HepG2 (cell line): Measurements from ENCODE around the gene GMEB1. TPM values are rescaled to one million over a fixed set of nuclear protein-coding genes. Genes with fewer than 3 reads are reported as not detected.

Source experiments
- CSRNP1 ChIP-seq: sonication (generic); formaldehyde crosslinking; IDR thresholded peaks from 2 replicates; pipeline ENCODE4 v1.8.1; 2023; ENCODE audit warnings: mild to moderate bottlenecking, missing genetic modification reagents
- HIC2 ChIP-seq: sonication (generic); formaldehyde crosslinking; IDR thresholded peaks from 2 replicates; pipeline ENCODE4 v1.9.0; 2022; ENCODE audit warnings: low read depth, missing genetic modification reagents
- MBNL3 ChIP-seq: fragments of 250-450 bp; sonication (Bioruptor Pico); conservative IDR thresholded peaks from 2 replicates; pipeline ENCODE4 v1.8.0; 2022; ENCODE audit warnings: mild to moderate bottlenecking, inconsistent platforms
- TSC22D2 ChIP-seq: sonication (generic); formaldehyde crosslinking; IDR thresholded peaks from 2 replicates; pipeline ENCODE4 v1.5.1; 2020; ENCODE audit warnings: missing genetic modification reagents, mild to moderate bottlenecking, borderline replicate concordance
- ZNF407 ChIP-seq: sonication (generic); formaldehyde crosslinking; IDR thresholded peaks from one replicate; pipeline ENCODE4 v1.5.1; 2020; ENCODE audit warnings: mild to moderate bottlenecking, missing genetic modification reagents; ENCODE audit errors: not compliant biosample characterization
- ZNF687 ChIP-seq: sonication (generic); formaldehyde crosslinking; IDR thresholded peaks from 2 replicates; pipeline ENCODE4 v1.5.1; 2020; ENCODE audit warnings: mild to moderate bottlenecking, missing genetic modification reagents, moderate library complexity
- ZNF782 ChIP-seq: sonication (generic); formaldehyde crosslinking; IDR thresholded peaks from 2 replicates; pipeline ENCODE4 v1.4.0; 2020; ENCODE audit warnings: missing genetic modification reagents, mild to moderate bottlenecking, borderline replicate concordance
- ZXDC ChIP-seq: sonication (generic); formaldehyde crosslinking; IDR thresholded peaks from 2 replicates; pipeline ENCODE4 v1.5.0; 2020; ENCODE audit warnings: mild to moderate bottlenecking, missing genetic modification reagents
- polyA plus RNA-seq, 8 experiments: library from polyadenylated mRNA; depleted of rRNA in 3 of 8; stranded (reverse) in 7 of 8; unstranded in 1 of 8; fragments of >200 nt; fragmentation: Illumina TruSeq in 4 of 8; extraction: Trizol in 4 of 8; gene quantifications; 2 replicates each; pipeline versions ENCODE4 v1.2.1 to v1.2.3, GENCODE V29; 2011 to 2016; ENCODE audit warnings: low read depth in 4 of 8, missing spikeins in 1 of 8, mixed read lengths in 1 of 8; ENCODE audit not compliant: insufficient read depth in 1 of 8
- total RNA-seq, 5 experiments: library from RNA; depleted of rRNA; stranded (reverse); fragments of >200 nt; fragmentation: Illumina TruSeq; extraction: Trizol; gene quantifications; 2 replicates each; pipeline ENCODE4 v1.2.3, GENCODE V29; 2016; ENCODE audit warnings: low read depth in 1 of 5

Gene GMEB1
- total and polyA plus RNA-seq, 2 of the 13 experiments (the other 11 are each of a cell fraction or from before 2014, with no cell fraction given): 3.0 to 6.0 TPM

GRCh38 chr1:28648008-28648473 lies 20.5 kb upstream of the GMEB1 start (continued):
- no peak for TF ChIP-seq TSC22D2
- no peak for TF ChIP-seq ZNF407 (CRISPR knock-in tag)
- TF ChIP-seq HIC2 (CRISPR knock-in tag): no peak
- TF ChIP-seq CSRNP1: 0 out of 2 replicates have a peak, but pooled peaks have one; percentile 15
- no peak for TF ChIP-seq ZXDC (CRISPR knock-in tag)
- no peak for TF ChIP-seq MBNL3 (CRISPR knock-in tag)
- TF ChIP-seq ZNF782 (CRISPR knock-in tag): no peak
- TF ChIP-seq ZNF687 (CRISPR knock-in tag): peak; percentile 95
